HG03135 (cell line): ENCODE results near the gene SPANXN4.

Experiments used
- ATAC-seq: cut with Tn5 transposase; IDR thresholded peaks from one replicate; pipeline ENCODE4 v1.9.1; 2021; ENCODE audit warnings: mild to moderate bottlenecking, moderate library complexity; ENCODE audit not compliant: unreplicated experiment

Gene SPANXN4, protein sequence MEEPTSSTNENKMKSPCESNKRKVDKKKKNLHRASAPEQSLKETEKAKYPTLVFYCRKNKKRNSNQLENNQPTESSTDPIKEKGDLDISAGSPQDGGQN

GRCh38 chrX:143025628-143026027 is at the start of gene SPANXN4:
Gene SPANXN4 (plus strand): TSS chrX:143025928. CDS start chrX:143026015, 87 bp downstream.
- ATAC-seq: no peak

DNA sequence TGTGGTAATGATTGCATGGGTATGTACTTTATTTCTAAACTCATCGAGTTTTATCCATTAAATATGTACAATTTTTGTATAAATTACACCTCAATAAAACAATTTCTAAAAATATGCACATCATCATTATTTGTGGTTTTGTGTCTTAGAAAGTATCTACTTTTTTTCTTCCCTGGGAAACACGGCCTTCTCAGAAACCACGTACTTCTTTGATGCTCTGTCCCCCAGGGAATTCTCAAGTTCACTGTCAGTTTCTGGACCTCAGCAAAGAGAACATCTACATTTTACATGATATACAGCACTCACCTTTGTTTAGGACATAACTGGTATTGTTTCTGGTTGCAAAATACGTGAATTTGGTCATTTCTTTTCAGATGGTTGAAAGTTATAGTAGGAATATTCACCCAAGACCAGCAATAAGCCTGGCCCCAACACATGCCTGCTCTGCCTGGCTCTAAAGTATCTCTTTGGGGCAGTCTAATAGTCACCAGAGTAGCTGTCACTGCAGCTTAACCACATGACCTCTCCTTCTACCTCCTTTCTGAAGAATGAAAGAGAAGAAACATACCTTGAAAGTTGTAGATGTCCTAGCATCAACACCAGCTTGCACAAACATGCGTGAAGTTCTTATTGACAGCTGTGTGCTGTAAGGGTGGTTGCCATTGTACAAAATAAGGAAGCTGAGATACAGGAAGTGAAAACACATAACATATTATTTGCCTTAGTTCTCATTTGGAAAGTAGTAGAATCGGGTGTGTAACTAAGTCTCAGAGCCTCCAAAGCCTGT is 48.4 kb upstream of the SPANXN4 start:
- ATAC-seq: peak; percentile 93

GRCh38 chrX:142978130-142978684 is 47.5 kb upstream of the SPANXN4 start:
- peak; percentile 34 for ATAC-seq

DNA sequence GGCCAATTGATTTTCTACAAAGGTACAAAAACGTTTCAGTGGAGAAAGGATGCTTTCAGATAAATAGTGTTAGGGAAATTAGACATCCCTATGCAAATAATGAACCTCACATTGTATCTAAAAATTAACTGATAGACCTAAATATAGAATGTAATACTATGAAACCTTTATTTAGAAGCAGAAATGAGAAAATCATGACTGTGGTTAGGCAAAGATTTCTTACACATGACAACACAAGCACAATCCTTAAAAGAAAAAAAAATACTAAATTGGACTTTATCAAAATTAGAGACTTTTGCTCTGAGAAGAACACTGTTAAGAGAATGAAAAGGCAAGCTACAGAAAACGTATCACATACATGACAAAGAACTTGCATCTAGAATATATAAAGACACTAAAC is 43.0 kb upstream of the SPANXN4 start:
- no peak for ATAC-seq

- no peak for ATAC-seq
These were observed 30.7 kb upstream of the SPANXN4 start for GRCh38 chrX:142994988-142995387.

- no peak for ATAC-seq
These were observed 27.1 kb upstream of the SPANXN4 start for GRCh38 chrX:142998447-142999198.

- ATAC-seq: no peak
These were observed 26.5 kb upstream of the SPANXN4 start for GRCh38 chrX:142999199-142999701.

- no peak for ATAC-seq
These were observed 23.5 kb upstream of the SPANXN4 start for GRCh38 chrX:143002206-143002605.

- no peak for ATAC-seq
These were observed 8.5 kb upstream of the SPANXN4 start for GRCh38 chrX:143017272-143017671.

DNA sequence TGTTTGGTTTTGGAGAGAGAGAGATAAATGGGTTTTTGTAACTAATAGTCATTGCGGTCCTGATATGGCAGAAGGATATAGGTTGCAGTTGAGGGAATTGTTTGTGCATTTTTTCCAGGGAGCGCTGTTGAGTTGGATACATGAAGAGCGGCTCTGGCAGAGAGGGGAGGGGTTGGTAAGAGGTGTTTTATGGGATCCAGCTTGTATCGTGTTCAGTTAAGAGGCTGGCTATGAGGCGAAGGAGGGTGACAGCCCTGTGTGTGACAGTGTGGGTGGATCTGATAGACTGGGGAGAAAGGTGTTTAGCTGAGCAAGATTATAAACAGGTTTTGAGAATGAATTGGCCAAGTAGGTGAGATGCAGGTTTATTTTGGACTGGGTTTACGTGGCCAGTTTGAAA is 1.5 kb downstream of the SPANXN4 start:
- no peak for ATAC-seq

DNA sequence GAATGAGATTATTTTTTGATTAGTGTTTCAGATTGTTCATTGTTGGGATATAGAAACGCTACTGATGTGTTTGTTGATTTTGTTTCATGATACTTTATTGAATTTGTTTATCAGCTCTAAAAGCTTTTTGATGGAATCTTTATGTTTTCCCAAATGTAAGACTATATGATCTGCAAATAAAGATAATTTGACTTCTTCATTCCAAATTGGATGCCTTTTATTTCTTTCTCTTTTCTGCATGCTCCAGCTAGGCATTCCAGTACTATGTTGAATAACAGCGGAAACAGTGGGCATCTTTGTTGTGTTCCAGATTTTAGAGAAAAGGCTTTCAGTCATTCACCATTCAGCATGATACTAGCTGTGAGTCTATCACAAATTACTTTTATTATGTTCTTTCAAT is 21.8 kb downstream of the SPANXN4 start:
- no peak for ATAC-seq

DNA sequence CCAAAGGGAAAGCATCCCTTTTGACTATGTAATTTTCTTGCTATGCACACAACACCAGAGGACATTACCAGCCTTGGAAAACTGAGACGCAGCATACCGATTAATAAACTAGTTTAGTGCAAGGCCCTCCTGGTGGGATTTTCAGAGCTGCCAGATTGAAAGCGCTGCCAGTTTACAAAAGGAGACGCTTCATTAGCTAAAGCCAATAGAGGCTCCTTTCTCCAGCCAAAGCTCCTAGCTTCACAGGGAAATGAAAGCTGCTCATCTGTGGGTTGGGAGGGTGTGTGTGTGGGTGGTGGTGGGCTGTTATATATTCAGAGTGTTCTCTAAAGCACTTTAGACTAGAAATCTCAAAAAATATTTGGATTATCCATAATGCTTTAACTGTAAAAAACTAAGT is 32.4 kb downstream of the SPANXN4 start:
- no peak for ATAC-seq

GRCh38 chrX:143081231-143081630 is 55.5 kb downstream of the SPANXN4 start:
- no peak for ATAC-seq

DNA sequence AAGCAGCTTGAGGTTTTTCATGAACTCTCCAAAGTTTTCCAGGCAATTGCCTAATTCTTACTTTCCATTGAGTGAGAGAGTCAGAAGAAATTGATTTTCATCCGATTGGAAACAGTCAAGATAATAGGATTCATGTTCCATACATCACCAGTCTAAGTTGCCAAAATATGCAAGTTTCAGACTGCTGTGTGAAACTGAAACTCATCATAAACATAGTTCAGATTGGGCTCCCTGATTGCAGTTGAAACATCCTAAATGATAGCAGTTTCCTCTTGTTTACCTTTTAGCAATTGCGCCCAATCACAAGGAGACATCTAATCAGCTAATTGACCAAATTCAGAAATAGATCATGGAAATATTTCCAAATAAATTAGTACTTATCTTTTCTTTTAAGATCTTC is 56.8 kb downstream of the SPANXN4 start:
- ATAC-seq: no peak
